GM19397 (cell line): ENCODE measurements around the gene SORD.
A peak's percentile ranks its signal among the peaks of the same experiment; 100 is the strongest.
"Not testable (repeated sequence)": the region's sequence is repeated elsewhere in the genome, so short reads cannot be mapped to it uniquely, and the experiment has no call there.

Experiments
- ATAC-seq: cut with Tn5 transposase; IDR thresholded peaks from one replicate; pipeline ENCODE4 v1.9.1; 2021; ENCODE audit warnings: mild to moderate bottlenecking, moderate library complexity; ENCODE audit not compliant: unreplicated experiment

SORD gene

DNA sequence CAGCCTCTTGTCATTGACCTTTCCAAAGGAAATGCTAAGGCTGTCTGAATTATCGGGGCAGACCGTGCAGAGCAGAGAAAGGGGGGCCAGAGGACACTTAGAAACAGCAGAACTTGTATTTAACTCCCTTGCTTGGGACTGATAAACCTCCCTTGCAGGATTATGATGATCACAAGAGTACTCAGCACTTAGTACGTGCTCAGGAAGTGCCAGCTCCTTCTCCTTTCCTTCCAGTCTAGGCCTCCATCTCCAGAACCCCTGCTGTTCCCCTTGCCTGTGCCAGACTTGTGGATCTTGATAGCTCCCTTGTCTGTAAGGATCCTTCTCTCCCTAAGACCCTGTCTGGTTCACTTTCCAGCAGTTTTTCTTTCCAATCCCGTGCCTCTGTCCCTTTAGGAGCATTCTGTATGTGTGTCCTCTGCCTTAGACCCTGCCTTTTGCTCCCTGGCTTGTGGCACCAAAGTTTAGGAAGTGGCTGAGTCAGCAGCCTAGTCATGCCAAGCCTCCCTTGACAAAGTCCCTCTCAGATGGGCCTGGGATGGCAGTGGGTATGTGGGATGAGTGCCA is 747 bp downstream of the SORD start:
- no peak for ATAC-seq

DNA sequence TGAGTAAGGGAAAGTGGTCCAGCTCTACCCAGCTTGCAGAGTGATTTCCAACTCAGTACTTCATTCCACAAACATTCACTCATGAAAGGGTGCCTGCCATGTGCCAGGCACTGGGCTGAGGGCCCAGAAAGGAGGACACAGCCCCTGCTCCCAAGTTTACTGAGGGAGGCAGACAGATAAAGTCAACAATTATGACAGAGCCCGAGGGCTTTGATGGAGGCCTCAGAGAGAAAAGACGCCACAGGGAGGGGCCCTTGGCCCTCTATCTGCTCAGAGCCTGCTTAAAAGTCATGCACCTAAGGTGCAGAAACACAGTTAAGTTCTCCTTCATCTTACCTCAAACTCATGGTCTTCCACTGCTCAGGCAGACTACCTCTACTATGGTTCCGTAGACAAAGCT is 1.7 kb downstream of the SORD start:
- ATAC-seq: not testable (repeated sequence)

DNA sequence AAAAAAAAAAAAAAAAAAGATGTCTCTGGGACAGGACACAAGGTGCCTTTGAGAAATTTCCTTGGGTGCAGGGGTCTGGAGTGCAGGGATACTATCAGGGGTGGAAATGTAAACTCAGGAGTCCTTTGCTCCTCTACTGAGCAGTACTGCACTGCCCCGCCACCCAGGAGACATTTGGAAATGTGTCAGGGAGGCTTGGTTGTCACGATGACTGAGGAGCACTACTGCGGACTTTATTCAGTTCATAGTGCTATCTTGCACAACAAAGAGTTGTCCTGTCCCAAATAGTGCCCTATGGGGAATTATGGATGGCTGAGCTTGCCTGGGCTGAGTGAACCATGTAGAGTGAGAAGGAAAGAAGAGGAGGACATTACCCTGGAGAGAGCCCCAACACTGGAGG is 2.6 kb downstream of the SORD start:
- ATAC-seq: not testable (repeated sequence)

GRCh38 chr15:45026651-45027190 is 3.7 kb downstream of the SORD start:
- ATAC-seq: no peak

DNA sequence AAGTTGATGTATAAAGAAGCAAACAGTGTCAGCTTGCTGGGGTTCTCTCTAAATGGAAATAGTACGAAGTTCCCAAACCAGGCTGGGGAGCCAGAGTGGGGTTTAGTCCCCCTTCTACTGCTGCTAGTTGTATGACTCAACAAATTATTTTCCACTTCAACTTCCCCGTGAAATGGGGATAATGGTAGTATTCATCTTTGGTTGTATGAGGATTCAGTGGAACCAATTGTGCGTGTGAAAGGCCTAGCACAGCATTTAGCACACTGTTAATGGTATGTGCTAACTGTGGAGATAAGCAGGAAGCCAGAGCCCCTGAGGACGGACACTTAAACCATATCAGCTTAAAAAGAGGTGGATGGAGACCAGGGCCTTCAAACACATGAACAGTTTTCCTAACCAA is 4.2 kb downstream of the SORD start:
- no peak for ATAC-seq

- no peak for ATAC-seq
Observed at GRCh38 chr15:45030743-45031142, 7.7 kb downstream of the SORD start.

- not testable (repeated sequence) for ATAC-seq
Observed at GRCh38 chr15:45031522-45032028, 8.6 kb downstream of the SORD start.

GRCh38 chr15:45032501-45032900 is 9.5 kb downstream of the SORD start:
- ATAC-seq: not testable (repeated sequence)

GRCh38 chr15:45034087-45034486 is 11.1 kb downstream of the SORD start:
- ATAC-seq: not testable (repeated sequence)

DNA sequence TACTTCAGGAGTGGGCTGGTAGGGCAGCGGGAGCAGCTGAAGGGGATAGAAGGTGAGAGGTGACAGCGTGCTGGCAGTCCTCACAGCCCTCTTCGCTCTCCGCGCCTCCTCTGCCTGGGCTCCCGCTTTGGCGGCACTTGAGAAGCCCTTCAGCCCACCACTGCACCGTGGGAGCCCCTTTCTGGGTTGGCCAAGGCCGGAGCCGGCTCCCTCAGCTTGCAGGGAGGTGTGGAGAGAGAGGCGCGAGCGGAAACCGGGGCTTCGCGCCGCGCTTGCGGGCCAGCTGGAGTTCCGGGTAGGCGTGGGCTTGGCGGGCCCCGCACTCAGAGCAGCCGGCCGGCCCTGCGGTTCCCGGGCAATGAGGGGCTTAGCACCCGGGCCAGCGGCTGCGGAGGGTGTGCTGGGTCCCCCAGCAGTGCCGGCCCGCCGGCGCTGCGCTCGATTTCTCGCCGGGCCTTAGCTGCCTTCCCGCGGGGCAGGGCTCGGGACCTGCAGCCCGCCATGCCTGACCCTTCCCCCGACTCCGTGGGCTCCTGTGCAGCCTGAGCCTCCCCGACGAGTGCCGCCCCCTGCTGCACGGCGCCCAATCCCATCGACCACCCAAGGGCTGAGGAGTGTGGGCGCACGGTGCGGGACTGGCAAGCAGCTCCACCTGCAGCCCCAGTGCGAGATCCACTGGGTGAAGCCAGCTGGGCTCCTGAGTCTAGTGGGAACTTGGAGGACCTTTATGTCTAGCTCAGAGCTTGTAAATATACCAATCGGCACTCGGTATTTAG is 11.8 kb downstream of the SORD start:
- not testable (repeated sequence) for ATAC-seq

DNA sequence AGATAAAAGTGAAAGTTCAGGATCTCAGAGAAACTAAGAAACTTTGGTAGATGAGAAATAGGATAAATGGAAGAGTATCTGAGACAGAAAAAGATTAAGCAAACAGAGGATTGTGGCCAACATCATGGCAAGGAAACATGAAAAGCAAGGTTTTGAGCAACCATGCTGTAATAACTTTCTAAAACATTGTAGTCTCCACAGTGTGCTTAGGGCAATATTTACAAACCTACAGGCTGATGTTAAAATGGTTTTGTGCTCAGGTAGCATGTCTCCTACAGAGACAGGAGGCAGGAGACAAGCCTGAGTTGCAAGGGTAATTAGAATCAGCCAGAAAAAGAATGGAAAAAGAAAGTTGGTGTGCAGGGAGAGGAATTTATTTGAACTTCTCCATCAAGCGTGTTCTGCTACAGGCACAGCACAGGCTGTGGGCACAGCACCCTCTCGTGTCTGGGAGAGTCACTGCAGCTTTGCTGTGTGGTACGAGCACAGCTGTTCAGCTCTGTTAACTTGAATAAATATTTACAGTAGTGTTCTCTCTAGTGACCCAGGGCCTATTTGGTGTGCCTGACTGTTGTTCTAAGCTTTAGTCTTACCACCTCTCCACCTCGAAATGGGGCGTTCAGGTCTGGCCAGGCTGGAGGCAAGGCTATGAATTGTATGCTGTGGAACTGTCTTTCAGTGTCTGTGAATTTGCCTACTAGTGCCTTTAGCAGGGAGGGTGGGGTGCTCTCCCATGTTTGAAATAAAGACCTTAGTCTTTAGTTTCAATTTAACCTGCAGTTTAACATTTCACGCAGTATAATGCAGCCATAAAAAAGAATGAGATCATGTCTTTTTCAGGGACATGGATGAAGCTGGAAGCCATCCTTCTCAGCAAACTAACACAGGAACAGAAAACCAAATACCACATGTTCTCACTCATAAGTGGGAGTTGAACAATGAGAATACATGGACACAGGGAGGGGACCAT is 14.1 kb downstream of the SORD start:
- peak; percentile 85 for ATAC-seq

- no peak for ATAC-seq
Observed at GRCh38 chr15:45037936-45038335, 14.9 kb downstream of the SORD start.

GRCh38 chr15:45040396-45040795 is 17.4 kb downstream of the SORD start:
- ATAC-seq: not testable (repeated sequence)

GRCh38 chr15:45041538-45041937 is 18.5 kb downstream of the SORD start:
- not testable (repeated sequence) for ATAC-seq

GRCh38 chr15:45042859-45043258 is 19.9 kb downstream of the SORD start:
- ATAC-seq: not testable (repeated sequence)

GRCh38 chr15:45044270-45044669 is 21.3 kb downstream of the SORD start:
- ATAC-seq: not testable (repeated sequence)

DNA sequence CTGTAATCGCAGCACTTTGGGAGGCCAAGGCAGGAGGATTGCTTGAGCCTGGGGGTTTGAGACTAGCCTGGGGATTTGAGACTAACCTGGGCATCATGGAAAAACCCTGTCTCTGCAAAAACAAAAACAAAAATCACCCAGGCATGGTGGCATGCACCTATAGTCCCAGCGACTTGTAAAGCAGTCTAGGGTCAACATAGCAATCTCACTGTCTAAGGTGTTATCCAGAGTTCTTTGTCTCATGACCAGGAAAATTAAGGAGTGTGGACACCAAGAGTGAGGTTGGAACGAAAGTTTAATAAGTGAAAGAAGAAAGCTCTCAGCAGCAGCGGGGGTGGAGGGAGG is 25.4 kb downstream of the SORD start:
- not testable (repeated sequence) for ATAC-seq

GRCh38 chr15:45048794-45049631 is 26.0 kb downstream of the SORD start:
- ATAC-seq: no peak

- no peak for ATAC-seq
Observed at GRCh38 chr15:45050587-45050986, 27.6 kb downstream of the SORD start.

DNA sequence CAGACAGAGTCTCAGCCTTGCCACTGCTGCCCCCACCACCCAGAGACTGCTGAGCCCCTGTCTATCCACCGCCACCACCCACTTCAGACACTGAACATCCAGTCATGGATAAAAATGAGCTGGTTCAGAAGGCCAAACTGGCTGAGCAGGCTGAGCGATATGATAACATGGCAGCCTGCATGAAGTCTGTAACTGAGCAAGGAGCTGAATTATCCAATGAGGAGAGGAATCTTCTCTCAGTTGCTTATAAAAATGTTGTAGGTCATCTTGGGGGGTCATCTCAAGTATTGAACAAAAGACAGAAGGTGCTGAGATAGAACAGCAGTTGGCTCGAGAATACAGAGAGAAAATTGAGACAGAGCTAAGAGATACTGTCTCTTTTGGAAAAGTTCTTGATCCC is 29.7 kb downstream of the SORD start:
- not testable (repeated sequence) for ATAC-seq
